NK-92 treated with Interleukin-12 subunit alpha and Interleukin-12 subunit beta, amount 100 ng/mL, for 24 hours (cell line): ENCODE data around the gene MSI2.

Source experiments
- DNase-seq: peaks from one replicate; lab custom pipeline; 2025; lab: John Stamatoyannopoulos, UW

Gene MSI2

GRCh38 chr17:57578608-57579225 is 322.4 kb downstream of the MSI2 start:
- no peak for DNase-seq

- no peak for DNase-seq
Observed at GRCh38 chr17:57579245-57579644, 322.9 kb downstream of the MSI2 start.

GRCh38 chr17:57580055-57580739 is 323.9 kb downstream of the MSI2 start:
- no peak for DNase-seq

- no peak for DNase-seq
Observed at GRCh38 chr17:57582881-57583756, 326.8 kb downstream of the MSI2 start.

- DNase-seq = no peak
Observed at GRCh38 chr17:57584050-57584551, 327.8 kb downstream of the MSI2 start.

GRCh38 chr17:57585341-57586195 is 329.2 kb downstream of the MSI2 start:
- no peak for DNase-seq

- no peak for DNase-seq
Observed at GRCh38 chr17:57586196-57586740, 329.9 kb downstream of the MSI2 start.

GRCh38 chr17:57586742-57587141 is 330.4 kb downstream of the MSI2 start:
- no peak for DNase-seq

- DNase-seq = no peak
Observed at GRCh38 chr17:57587193-57587969, 331.1 kb downstream of the MSI2 start.

GRCh38 chr17:57588086-57588485 is 331.8 kb downstream of the MSI2 start:
- no peak for DNase-seq

- no peak for DNase-seq
Observed at GRCh38 chr17:57589151-57590034, 333.1 kb downstream of the MSI2 start.

GRCh38 chr17:57593739-57594462 is 337.6 kb downstream of the MSI2 start:
- DNase-seq = no peak

GRCh38 chr17:57594767-57595166 is 338.4 kb downstream of the MSI2 start:
- no peak for DNase-seq

- no peak for DNase-seq
Observed at GRCh38 chr17:57595426-57595825, 339.1 kb downstream of the MSI2 start.

GRCh38 chr17:57595947-57596695 is 339.8 kb downstream of the MSI2 start:
- no peak for DNase-seq

GRCh38 chr17:57597101-57597500 is 340.8 kb downstream of the MSI2 start:
- DNase-seq = no peak

- DNase-seq = no peak
Observed at GRCh38 chr17:57597531-57598453, 341.5 kb downstream of the MSI2 start.
